ENCODE results near the gene MITF.

DNA sequence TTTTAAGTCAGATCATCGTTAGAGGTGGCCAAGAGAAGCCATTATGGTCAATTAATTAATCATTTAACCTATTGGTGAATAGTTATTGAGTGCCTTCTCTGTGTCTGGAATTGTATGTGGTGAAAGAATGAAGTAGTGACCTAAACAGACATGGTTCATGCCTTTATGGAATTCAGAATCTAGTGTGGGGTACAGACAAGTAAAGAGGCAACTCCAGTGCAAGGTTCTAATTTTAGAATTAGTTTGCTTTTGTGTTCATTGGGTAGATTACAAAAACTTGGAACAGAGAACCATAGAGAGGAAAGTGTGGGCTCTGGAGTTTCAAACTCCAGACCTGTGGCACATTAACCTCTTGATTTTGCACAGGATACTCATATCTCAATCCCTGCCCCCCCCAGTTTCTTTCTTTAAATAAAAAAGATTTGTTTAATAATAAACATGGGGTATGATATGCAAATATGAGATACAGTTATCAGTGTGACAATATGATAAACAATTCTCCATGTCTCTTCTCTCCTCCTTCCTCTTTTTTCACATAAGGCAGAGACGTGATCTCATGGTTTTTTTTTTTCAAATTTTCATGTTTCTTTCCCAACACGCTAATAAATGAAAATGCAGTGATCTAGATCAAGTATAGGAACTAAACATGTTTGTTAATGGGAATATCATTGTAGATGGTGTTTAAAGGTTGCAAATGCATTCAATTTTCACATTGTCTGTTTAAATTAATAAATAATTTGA, 117.9 kb downstream of the MITF start:
- TF ChIP-seq JUND (IDR thresholded peaks at IDR 0.05) (no peak), POLR2AphosphoS5 (IDR thresholded peaks at IDR 0.05; ENCODE audit: low read depth, low read length) (no peak), MXI1 (IDR thresholded peaks at IDR 0.05; ENCODE audit: low read depth, low read length) (no peak)
- TF ChIP-seq, protein P1, sequence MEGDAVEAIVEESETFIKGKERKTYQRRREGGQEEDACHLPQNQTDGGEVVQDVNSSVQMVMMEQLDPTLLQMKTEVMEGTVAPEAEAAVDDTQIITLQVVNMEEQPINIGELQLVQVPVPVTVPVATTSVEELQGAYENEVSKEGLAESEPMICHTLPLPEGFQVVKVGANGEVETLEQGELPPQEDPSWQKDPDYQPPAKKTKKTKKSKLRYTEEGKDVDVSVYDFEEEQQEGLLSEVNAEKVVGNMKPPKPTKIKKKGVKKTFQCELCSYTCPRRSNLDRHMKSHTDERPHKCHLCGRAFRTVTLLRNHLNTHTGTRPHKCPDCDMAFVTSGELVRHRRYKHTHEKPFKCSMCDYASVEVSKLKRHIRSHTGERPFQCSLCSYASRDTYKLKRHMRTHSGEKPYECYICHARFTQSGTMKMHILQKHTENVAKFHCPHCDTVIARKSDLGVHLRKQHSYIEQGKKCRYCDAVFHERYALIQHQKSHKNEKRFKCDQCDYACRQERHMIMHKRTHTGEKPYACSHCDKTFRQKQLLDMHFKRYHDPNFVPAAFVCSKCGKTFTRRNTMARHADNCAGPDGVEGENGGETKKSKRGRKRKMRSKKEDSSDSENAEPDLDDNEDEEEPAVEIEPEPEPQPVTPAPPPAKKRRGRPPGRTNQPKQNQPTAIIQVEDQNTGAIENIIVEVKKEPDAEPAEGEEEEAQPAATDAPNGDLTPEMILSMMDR (IDR thresholded peaks at IDR 0.05), result no peak
- TF ChIP-seq, protein P2, sequence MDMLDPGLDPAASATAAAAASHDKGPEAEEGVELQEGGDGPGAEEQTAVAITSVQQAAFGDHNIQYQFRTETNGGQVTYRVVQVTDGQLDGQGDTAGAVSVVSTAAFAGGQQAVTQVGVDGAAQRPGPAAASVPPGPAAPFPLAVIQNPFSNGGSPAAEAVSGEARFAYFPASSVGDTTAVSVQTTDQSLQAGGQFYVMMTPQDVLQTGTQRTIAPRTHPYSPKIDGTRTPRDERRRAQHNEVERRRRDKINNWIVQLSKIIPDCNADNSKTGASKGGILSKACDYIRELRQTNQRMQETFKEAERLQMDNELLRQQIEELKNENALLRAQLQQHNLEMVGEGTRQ (IDR thresholded peaks at IDR 0.05; ENCODE audit: borderline replicate concordance, low read depth, low read length), result no peak
